ENCODE data around the gene OPCML. TPM values are rescaled to one million over a fixed set of nuclear protein-coding genes. Genes with fewer than 3 reads are reported as not detected.
A peak's percentile ranks its signal among the peaks of the same experiment; 100 is the strongest.

The OPCML gene
- total RNA-seq, 2 donors from 2014 or later: 0.04 TPM; not detected in 1

DNA sequence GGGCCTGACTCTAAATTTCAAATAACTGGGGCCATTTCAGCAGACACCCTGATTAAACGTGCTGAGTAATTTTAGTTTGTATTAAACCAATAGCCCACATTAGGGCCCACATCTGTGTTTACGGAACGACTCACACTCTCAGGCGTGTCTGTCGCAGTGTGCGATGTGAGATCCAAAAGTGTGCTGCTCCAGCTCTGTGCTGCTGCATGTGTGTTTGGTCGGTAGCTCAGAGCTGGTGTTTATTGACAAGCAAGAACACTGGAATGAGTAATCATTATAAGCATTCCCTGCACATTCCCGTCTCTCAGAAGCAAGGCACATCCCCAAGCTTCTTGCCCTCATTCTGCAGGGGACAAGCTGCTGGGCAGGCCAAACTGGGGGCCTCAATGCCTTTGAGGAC lies 7.8 kb downstream of the OPCML start:
- Histone ChIP-seq H3K4me3 (no peak overlapping the region), H3K4me1 (peaks cover 0 to 28% of the 10 kb centered on the region in 2 donors), H3K9me3 (no peaks in the 10 kb centered on the region), H3K27ac (no peak overlapping the region), H3K36me3 (no peaks in the 10 kb centered on the region), H3K27me3 (no peaks in the 10 kb centered on the region)
- no peak for TF ChIP-seq CTCF (IDR thresholded peaks at IDR 0.05)
- no peak for DNase-seq (ENCODE audit: low spot score)

DNA sequence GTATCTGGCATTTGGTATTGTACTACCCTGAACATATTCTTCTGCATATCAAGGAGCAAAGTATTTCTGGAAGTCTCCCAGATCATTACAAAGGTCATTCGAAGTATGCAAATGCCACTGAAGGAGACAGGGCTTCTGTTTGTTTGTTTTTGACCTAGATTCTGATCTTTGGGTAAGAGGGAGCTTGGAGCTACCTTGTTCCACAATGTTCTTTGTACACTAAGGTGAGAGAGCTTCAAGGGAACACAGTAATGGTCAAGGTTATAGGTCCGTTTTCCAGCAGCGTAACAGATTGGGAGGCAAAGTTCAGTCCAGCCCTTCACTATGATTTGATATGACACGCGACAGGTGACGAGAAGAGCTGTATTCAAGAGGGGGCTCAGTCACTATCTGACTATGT lies 10.0 kb downstream of the OPCML start:
- H3K36me3 ChIP-seq: no peaks in the 10 kb centered on the region
- no peak overlapping the region for H3K27ac ChIP-seq
- no peaks in the 10 kb centered on the region for H3K9me3 ChIP-seq
- H3K4me3 ChIP-seq: no peak overlapping the region
- peaks cover 0 to 28% of the 10 kb centered on the region in 2 donors for H3K4me1 ChIP-seq
- TF ChIP-seq CTCF (IDR thresholded peaks at IDR 0.05): no peak
- DNase-seq (ENCODE audit: low spot score): no peak
- H3K27me3 ChIP-seq: no peaks in the 10 kb centered on the region

GRCh38 chr11:133521502-133521901 lies 10.8 kb downstream of the OPCML start:
- Histone ChIP-seq H3K27ac (no peak overlapping the region), H3K36me3 (no peaks in the 10 kb centered on the region), H3K4me3 (no peak overlapping the region), H3K27me3 (no peaks in the 10 kb centered on the region), H3K4me1 (peaks cover 0 to 28% of the 10 kb centered on the region in 2 donors), H3K9me3 (no peaks in the 10 kb centered on the region)
- TF ChIP-seq CTCF (IDR thresholded peaks at IDR 0.05): no peak
- DNase-seq (ENCODE audit: low spot score): no peak

DNA sequence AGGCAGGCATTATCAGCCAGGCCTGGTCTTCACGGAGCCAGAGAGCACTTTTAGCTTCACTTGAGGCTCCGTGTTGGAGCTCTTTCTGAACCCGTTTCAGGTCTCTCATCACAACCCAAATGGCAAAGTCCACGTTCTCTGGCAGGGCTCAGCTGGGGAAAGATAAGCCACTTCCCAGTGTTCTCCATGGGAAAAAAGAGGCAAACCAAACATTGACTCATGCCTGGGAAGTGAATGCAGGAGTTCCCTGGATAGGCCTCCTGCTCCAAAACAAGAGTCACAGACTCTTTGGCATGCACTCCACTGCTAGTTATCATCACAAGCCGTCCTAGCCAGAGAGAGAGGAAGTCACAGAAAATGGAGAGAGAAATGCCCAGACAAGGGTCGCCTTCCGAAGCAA lies 11.6 kb downstream of the OPCML start:
- Histone ChIP-seq H3K4me1 (peaks cover 0 to 23% of the 10 kb centered on the region in 2 donors), H3K9me3 (no peaks in the 10 kb centered on the region), H3K4me3 (no peak overlapping the region), H3K27me3 (no peaks in the 10 kb centered on the region), H3K27ac (peak overlapping the region in 1 of 2 donors; percentile 37), H3K36me3 (no peaks in the 10 kb centered on the region)
- peak; percentile 78 for DNase-seq (ENCODE audit: low spot score)
- no peak for TF ChIP-seq CTCF (IDR thresholded peaks at IDR 0.05)

- DNase-seq (ENCODE audit: low spot score): no peak
- Histone ChIP-seq H3K9me3 (no peaks in the 10 kb centered on the region), H3K27me3 (no peaks in the 10 kb centered on the region), H3K4me3 (no peak overlapping the region), H3K36me3 (no peaks in the 10 kb centered on the region), H3K4me1 (peaks cover 0 to 23% of the 10 kb centered on the region in 2 donors), H3K27ac (no peak overlapping the region)
- TF ChIP-seq CTCF (IDR thresholded peaks at IDR 0.05): no peak
Observed at GRCh38 chr11:133519560-133519959, 12.7 kb downstream of the OPCML start.

DNA sequence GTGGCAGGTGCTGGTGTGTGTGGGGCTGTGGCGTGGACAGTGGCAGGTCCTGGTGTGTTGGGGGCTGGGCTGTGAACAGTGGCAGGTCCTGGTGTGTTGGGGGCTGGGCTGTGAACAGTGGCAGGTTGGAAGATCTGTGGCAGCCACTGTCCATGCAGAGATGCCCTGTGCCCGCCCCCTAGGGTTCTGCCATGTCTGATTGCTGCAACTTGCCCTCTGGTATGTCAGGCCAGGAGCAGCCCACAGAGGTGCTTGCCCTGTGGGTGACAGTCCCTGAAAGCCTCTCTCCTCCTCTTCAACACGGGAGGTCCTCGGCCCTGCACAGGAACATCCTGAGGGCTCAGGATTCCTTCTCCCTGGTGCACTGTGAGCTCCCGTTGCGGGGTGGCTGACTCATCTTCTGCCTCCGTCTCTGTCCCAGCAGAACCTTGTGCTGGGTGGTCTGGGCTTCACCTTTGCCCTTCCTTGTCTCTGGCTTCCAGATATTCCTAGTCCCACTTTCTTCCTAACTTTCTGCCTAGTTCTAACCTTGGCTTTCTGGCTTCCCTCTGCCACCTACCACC lies 13.5 kb downstream of the OPCML start:
- Histone ChIP-seq H3K4me3 (no peak overlapping the region), H3K27ac (no peak overlapping the region), H3K9me3 (no peaks in the 10 kb centered on the region), H3K36me3 (no peaks in the 10 kb centered on the region), H3K4me1 (peaks cover 0 to 23% of the 10 kb centered on the region in 2 donors), H3K27me3 (no peaks in the 10 kb centered on the region)
- DNase-seq (ENCODE audit: low spot score): no peak
- TF ChIP-seq CTCF (IDR thresholded peaks at IDR 0.05): no peak
